HG03439 (cell line): ENCODE measurements around the gene COQ3.
"Not testable (repeated sequence)": the region's sequence is repeated elsewhere in the genome, so short reads cannot be mapped to it uniquely, and the experiment has no call there.

ENCODE experiments used
- ATAC-seq: cut with Tn5 transposase; IDR thresholded peaks from one replicate; pipeline ENCODE4 v1.9.1; 2021; ENCODE audit warnings: mild to moderate bottlenecking, moderate library complexity; ENCODE audit not compliant: unreplicated experiment

COQ3 gene

DNA sequence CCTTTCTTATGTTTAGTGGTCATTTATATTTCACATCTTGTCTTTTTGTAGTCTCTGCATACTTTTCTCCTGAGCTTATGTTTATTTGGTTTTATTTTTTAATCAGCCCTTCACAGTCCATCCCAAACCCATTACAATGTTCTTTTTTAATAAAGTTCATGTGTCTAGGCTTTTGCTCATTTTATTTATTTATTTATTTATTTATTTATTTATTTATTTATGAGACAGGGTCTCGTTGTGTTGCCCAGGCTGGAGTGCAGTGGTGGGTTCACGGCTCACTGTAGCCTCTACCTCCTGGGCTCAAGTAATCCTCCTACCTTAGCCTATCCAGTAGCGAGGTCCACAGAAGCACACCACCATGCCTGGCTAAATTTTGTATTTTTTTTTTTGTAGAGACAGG lies 3.1 kb downstream of the COQ3 start:
- no peak for ATAC-seq

GRCh38 chr6:99384507-99384906 lies 9.5 kb downstream of the COQ3 start:
- no peak for ATAC-seq

- ATAC-seq, result no peak
These were observed 15.4 kb downstream of the COQ3 start for GRCh38 chr6:99378636-99379035.

DNA sequence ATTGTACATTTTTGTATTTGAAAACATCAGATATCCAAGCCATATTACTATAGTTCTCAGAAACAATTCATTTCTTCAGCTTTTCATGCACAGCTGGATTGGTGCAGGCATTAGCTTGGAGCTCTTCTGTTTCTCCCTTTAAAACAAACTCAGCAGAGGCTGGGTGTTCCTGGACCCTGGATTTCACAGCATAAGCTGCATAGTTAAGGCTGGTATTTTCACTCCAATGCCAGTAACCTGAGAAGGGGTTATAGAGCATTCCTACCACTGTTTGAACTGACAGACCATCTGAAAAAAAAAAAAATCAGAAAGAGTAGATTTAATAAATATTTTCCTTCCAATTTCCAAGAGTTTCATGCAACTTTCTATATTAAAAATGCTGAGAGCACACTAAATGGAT lies 24.5 kb downstream of the COQ3 start:
- no peak for ATAC-seq

- ATAC-seq, result no peak
These were observed 27.1 kb downstream of the COQ3 start for GRCh38 chr6:99366852-99367251.

GRCh38 chr6:99364026-99364425 lies 30.0 kb downstream of the COQ3 start:
- peak; percentile 94 for ATAC-seq

GRCh38 chr6:99362678-99363268 lies 31.2 kb downstream of the COQ3 start:
- no peak for ATAC-seq

DNA sequence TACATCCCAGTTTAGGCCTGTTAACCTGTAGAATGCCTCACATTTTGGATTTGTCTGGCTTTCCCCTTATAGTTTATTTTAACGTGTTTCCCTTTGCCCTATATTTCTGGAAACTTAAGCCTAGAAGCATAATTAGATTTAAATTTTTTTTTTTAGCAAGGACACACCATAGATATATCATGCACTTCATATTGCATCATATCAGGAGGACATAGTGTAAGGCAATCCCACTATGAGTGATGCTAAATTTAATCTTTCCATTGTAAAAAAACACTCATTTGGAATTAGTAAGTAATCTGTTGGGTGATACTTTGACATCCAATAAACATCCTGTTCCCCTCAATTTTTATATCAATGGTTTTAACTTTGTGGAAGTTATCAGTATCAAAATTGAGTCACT lies 34.2 kb downstream of the COQ3 start:
- no peak for ATAC-seq

DNA sequence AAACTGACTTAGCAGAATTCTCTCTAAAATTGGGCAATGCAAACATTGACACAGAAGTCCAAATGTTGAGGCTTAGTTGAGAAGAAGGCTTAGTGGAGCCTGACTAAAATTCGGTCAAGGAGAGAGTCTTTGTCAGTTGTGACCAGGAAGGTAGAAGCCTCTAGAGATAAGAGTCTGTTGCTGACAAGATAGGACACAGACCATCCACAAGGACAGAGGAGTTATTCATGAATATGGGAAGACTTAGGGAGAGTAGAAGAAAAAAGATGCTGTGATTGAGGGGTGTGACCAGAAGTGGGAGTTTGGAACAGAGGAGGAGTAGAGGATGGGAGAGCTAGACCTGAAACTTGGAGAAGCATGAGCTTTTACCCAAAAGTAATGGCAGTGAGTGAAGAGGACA lies 37.4 kb downstream of the COQ3 start:
- no peak for ATAC-seq

DNA sequence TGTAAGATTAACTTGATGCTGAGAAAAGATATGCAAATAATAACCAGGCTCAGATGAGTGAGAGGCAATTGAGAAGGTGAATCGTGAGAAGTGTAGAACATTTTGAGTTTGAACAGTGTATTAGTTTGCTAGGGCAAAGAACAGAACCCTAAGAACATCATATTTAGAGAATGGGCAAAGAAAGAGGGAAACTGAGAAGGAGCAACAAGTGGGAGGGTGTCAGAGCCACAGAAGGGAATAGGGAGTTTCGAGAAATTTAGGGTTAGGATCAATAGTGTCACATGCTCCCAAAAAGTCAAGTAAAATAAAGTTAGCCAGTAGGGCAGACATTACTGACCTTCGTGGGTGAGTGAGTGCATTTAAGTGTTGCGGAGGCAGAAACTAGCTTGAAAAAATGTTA lies 39.0 kb downstream of the COQ3 start:
- ATAC-seq, result no peak

- no peak for ATAC-seq
These were observed 40.9 kb downstream of the COQ3 start for GRCh38 chr6:99353126-99353525.

DNA sequence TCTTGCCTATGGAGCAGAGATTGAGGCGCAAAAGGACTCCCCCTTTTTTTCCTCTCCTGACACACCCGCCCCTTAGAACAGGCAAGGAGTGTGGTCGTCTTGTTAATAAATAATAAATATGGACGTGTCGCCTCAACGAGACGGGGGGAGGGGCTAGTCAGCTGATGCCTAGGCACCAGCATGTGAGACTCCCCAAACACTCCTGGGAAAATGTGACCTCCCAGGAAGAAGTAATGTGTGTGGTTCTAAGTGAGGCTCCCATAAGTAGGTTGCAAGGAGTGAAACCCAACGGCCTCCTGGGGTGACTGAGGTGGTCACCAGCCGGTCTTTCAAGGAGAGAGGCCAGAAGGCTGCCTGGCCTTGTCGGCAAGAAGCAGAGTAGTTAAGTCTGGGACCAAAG lies 43.4 kb downstream of the COQ3 start:
- ATAC-seq, result no peak

DNA sequence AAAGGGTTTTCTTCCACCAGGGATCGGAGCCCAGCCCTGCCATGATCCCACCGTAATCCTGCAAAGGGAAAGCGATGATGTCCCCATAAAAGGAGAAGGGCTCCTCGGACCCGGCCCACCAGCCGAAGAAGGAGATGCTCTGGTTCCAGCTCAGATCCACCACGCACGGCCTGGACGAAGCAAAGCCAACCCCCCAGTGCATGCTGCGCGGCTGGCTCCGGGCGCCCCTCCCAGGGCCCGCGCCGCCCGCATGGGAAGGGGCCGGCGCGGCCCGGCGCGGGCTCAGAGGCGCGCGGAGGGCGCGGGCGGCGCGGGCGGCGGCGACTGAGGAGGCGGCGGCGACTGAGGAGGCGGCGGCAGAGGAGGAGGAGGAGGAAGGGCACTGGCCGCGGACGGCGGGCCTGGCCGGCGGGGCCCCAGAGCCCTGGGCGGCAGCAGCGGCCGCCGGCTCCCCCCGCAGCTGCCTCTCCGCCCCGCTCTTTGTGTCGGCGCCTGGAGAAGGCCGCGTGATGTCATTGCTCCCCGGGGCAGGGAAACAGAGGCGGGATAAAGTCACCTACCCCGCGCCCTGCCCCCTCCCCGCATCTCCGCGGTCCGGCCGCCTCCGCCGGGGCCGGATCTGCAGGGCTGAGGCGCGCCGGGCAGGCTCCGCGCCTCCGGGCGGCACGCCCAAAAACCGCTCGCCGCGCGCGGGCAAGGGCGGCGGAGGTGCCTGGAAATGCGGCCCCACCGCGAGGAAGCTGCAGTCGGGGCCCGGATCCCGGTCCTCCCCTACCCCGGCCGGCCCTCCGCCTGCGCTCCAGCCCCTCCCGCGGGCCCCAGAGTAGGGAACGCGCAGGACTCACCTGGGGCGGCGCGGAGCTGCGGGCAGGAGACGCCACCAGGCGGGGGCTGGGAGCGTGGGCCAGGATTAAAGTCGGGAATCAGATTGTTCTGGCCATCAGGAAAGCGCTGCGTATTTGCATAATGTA lies 44.5 kb downstream of the COQ3 start, which contains the start of gene FAXC:
TSS of gene FAXC (minus strand) at position 504 of the 971 bp plus-strand sequence. CDS start at position 202, 302 bp downstream.
- ATAC-seq, result peak; percentile 53

- no peak for ATAC-seq
These were observed 45.5 kb downstream of the COQ3 start for GRCh38 chr6:99348288-99349170.

DNA sequence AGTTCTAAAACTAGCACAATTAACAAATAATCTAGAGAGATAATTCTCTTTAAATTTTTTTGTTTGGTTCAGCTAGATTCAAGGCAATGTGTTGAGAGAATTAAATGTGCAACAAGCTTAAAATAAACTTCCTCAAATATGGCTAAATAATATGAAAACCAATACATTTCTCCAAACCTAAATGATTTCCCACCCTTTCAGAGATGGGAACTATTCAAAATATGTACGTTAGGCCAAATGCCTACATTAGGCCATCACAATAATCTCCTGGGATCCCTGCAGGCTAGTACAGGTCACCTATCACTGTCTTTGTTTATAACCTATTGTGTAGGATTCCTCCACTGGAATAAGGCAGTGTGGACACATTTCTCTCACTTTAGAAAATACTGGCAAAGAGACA lies 46.2 kb downstream of the COQ3 start:
- no peak for ATAC-seq

DNA sequence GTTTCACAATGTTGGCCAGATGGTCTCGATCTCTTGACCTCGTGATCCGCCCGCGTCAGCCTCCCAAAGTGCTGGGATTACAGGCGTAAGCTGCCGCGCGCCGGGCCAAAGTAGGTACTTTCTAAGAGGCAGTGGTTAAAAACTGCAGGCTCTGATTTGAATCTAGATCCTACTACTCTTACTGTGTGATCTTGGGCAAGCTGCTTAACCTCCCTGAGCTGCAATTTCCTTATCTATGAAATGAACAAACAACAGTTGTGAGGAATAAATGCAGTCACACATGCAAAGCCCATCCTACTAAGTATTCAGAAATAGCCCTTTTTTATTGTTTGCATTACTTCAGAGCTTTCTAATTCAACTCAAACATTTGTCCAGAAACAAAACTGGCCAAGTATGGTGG lies 47.4 kb downstream of the COQ3 start:
- ATAC-seq, result no peak

- ATAC-seq, result no peak
These were observed 48.8 kb downstream of the COQ3 start for GRCh38 chr6:99345164-99345563.

DNA sequence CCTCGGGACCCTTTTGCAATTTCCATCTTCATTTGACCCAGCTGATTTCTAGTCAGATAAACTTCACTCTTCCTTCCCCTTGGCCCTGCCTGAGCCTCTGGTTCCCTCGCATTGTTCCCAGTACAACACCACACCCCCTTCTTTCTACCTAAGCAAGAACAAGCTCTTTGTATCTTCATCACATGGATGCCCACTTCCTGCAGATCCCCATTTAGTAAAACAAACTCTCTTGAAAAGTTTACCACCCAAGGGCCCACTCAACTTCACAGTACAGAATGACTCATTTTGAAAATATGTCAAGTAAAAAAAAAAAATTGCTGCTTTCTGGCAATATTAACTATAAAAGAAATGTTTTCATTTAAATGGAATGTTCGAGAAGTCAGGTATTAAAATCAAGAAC lies 49.7 kb downstream of the COQ3 start:
- ATAC-seq, result no peak

GRCh38 chr6:99341862-99342455 lies 52.0 kb downstream of the COQ3 start:
- no peak for ATAC-seq

DNA sequence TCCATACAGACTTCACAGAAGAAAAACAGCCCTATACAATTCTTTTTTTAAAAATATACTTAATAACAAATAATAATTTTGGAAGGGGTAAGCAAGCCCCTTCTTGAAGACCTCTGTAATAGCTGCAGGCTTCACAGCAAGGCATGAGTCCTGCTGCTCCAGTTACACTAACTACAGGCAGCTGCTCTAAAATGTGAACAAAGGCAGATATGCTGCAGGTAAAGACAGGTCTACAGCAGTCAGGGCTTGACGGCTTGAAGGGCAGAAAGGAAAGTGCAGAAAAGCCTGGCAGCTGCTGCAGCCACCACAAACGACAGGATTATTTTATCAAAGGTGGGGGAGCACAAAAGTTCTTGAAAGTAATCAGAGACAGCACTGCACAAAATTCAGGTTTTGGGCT lies 55.8 kb downstream of the COQ3 start:
- no peak for ATAC-seq

DNA sequence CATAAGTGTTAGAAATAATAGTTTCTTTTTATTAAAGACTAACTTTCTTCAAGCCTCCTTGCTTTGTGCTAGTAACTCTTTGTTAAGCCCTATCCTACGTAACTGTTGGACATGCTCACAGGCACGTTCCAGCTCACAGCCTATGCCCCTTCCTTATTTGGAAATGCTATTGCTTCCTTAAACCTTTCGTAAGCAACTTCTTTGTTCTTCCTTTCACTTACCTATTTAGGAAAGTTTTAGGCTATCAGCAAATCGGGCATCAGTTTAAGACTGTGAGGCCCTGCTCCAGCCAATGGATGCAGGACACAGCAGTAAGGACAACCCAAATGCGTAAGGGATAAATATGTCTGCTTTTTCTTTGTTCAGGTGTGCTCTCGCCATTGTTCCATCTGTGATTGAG lies 58.7 kb downstream of the COQ3 start:
- not testable (repeated sequence) for ATAC-seq
